Colonic mucosa (tissue), 4 donors: ENCODE data around the gene ZNF792. TPM values are rescaled to one million over a fixed set of nuclear protein-coding genes. Genes with fewer than 3 reads are reported as not detected.

Experiments used
- DNase-seq: peaks from one replicate; pipeline ENCODE4 v3.0.0-alpha.2; 2020
- H3K27ac ChIP-seq: fragments of 200-600 bp; one replicate; pipeline ENCODE4 v1.8.0; 2021
- H3K27me3 ChIP-seq: fragments of 200-600 bp; one replicate; pipeline ENCODE4 v1.8.0; 2021
- H3K36me3 ChIP-seq: fragments of 200-600 bp; one replicate; pipeline ENCODE4 v1.8.0; 2021
- H3K4me1 ChIP-seq: fragments of 200-600 bp; one replicate; pipeline ENCODE4 v1.8.0; 2021; ENCODE audit warnings: mild to moderate bottlenecking
- H3K4me3 ChIP-seq: fragments of 200-600 bp; one replicate; pipeline ENCODE4 v1.8.0; 2021
- H3K9ac ChIP-seq, 2 donors: one replicate each; pipeline ENCODE4 v1.7.0; 2013; ENCODE audit warnings: control low read depth in 2 of 2, low read depth in 2 of 2, low read length in 2 of 2
- H3K9me3 ChIP-seq: fragments of 200-600 bp; one replicate; pipeline ENCODE4 v1.8.0; 2021
- intact Hi-C: fragments of 100-400 bp; cut with DNase I; formaldehyde crosslinking; loops from one replicate; pipeline ENCODE4 v1.14.1; 2022
- total RNA-seq, 2 donors: library from RNA; stranded (reverse); fragmentation: NEBNext Ultra II Directional in 1 of 2; extraction: Animal tissue kit (Norgen Biotek cat#: 25700) in 1 of 2; gene quantifications; one replicate each; pipeline ENCODE4 v1.2.1, GENCODE V29; 2021
- TF ChIP-seq, protein P1 (sequence below): fragments of 200-600 bp; IDR thresholded peaks from one replicate; pipeline ENCODE4 v1.8.0; 2022; ENCODE audit warnings: antibody characterized with exemption, mild to moderate bottlenecking
- donor health status: healthy.
- donor health status: DM: no; HTN: no; CAD: no.
- donor health status: DM: no; HTN: no; CAD: no.

Gene ZNF792
- total RNA-seq, 2 donors from 2014 or later: 6.7 to 8.1 TPM

DNA sequence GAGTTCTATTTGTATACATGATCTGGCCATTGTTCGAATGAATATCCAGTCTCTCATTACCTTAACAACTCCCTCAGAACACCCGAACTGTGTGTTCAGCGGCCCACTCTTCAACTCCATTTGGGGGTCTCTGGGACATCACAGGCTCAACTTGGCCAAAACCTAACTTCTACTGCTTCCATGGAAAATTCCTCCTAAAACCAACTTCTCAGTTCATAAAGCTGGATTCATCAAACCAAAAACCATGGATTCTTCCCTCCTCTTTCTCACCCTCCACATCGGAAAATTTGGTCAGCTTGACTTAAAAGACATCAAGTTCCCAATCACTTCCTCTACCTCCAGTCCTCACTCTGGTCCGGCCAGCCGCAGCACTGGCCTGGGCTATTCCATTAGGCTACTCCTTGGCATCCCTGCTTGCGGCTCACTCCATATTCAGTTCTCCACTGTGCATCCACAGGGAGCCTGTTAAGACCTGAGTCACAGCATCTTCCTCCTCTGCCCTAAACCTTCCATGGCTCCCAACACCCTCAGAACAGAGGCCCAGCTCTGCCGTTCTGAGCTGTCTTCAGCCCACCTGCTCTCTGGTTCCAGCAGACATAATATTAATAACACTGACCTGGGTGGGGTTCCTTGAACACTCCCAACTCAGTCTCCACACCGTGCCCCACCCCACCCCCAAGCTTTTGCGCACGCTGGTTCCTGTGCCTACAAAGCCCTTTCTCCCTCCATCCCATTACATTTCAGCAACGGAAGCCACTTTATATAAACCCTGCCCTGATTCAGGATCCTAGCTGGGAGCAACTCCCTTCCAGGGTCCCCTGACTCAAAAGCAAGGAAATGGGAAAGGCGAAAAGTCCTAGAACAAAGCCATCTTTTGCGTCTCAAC is 1.1 kb downstream of the ZNF792 start:
- TF ChIP-seq, protein P1, sequence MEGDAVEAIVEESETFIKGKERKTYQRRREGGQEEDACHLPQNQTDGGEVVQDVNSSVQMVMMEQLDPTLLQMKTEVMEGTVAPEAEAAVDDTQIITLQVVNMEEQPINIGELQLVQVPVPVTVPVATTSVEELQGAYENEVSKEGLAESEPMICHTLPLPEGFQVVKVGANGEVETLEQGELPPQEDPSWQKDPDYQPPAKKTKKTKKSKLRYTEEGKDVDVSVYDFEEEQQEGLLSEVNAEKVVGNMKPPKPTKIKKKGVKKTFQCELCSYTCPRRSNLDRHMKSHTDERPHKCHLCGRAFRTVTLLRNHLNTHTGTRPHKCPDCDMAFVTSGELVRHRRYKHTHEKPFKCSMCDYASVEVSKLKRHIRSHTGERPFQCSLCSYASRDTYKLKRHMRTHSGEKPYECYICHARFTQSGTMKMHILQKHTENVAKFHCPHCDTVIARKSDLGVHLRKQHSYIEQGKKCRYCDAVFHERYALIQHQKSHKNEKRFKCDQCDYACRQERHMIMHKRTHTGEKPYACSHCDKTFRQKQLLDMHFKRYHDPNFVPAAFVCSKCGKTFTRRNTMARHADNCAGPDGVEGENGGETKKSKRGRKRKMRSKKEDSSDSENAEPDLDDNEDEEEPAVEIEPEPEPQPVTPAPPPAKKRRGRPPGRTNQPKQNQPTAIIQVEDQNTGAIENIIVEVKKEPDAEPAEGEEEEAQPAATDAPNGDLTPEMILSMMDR: no peak
- Histone ChIP-seq H3K27ac (peak overlapping the region; percentile 74), H3K9ac (peak overlapping the region; percentile 80 to 93), H3K4me3 (peak overlapping the region; percentile 99), H3K4me1 (no peaks in the 10 kb centered on the region), H3K9me3 (peaks cover 15% of the 10 kb centered on the region), H3K36me3 (peaks cover 28% of the 10 kb centered on the region), H3K27me3 (no peaks in the 10 kb centered on the region)
- intact Hi-C loops: no loop called here
- DNase-seq: peak; percentile 51

DNA sequence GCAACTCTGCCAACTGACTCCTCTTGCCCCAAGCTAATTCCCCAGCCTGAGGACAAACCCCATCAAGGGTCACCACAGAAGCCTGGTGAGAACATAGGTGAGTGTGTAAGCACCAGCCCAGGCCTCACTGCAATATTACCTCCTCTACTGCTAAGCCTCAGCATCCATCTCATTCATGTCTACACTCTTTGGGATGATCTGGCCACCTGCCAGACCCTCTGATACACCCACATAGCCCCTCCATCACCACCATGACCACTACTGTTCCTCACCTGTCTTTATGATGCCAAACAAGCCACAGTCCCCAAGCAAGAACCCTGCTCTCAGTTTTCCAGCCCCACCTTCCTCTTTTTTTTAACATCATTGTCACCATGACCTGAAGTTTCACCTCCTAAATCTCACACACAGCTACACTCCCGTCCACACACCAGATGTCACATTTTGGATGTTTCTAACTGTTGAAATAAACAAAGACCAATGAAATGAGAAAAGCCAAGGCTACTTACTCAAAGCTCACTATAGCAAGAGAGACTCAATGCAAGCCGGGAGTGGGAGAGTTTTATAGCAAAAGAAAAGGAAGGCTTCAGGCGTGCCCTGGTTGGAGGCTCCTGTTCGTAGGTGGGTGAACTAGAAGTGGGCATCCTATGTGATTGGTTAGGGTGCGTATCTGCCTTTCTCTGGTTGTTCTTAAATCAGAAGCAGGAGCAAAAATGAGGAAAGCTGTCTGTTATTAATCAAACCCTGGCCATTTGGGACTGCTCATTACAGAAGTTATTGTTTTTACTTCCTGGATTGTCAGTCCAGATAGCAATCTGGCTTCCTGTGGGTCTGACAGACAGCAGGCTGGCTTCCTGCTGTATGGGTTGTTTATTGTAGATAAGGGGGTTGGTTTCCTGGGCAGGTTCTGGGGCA is 2.0 kb downstream of the ZNF792 start:
- H3K36me3 ChIP-seq: peaks cover 32% of the 10 kb centered on the region
- H3K27ac ChIP-seq: peak overlapping the region; percentile 74
- peak; percentile 54 for DNase-seq
- TF ChIP-seq, protein P1: no peak
- no peaks in the 10 kb centered on the region for H3K27me3 ChIP-seq
- no peaks in the 10 kb centered on the region for H3K4me1 ChIP-seq
- peak overlapping the region; percentile 99 for H3K4me3 ChIP-seq
- H3K9me3 ChIP-seq: peaks cover 20% of the 10 kb centered on the region
- intact Hi-C loops: no loop called here
- H3K9ac ChIP-seq: no peak overlapping the region

DNA sequence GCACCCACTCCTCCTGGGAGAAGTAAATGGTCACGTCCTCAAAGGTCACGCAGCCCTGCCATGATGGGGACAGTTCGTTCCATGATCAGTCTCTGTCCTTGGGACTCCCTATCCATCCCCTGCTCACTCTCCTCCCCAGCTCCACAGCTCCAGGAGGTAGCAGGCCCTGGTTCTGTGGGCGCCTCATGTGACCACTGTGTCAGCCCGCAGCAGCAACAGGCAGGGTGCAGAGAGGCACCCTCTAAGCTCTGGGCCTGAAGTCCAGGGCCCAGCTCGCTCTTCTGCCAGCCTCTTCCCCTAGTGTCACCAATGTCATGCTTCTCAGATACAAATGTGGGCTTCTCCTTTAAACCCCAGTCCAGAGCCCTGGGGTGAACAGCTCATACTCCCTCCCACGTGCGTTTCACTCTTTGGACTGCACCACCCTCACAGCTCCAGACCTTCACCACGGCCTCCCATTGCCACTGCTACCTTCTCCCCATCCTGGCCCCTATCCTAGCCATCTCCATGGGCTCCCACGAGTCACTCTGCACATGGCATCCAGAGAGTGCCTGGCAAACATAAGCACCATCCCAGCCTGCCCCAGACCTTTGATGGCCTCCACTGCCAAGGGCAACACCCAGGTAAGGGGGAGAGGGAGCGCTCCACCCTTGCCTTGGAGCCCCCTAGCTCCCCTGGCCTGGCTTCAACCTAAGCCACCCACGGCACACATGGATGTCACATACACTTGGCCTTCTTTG is 2.9 kb downstream of the ZNF792 start:
- Histone ChIP-seq H3K4me1 (no peaks in the 10 kb centered on the region), H3K9ac (no peak overlapping the region), H3K27ac (no peak overlapping the region), H3K4me3 (no peak overlapping the region), H3K27me3 (no peaks in the 10 kb centered on the region), H3K9me3 (peaks cover 20% of the 10 kb centered on the region), H3K36me3 (peaks cover 32% of the 10 kb centered on the region)
- intact Hi-C loops: no loop called here
- TF ChIP-seq, protein P1: no peak
- no peak for DNase-seq

DNA sequence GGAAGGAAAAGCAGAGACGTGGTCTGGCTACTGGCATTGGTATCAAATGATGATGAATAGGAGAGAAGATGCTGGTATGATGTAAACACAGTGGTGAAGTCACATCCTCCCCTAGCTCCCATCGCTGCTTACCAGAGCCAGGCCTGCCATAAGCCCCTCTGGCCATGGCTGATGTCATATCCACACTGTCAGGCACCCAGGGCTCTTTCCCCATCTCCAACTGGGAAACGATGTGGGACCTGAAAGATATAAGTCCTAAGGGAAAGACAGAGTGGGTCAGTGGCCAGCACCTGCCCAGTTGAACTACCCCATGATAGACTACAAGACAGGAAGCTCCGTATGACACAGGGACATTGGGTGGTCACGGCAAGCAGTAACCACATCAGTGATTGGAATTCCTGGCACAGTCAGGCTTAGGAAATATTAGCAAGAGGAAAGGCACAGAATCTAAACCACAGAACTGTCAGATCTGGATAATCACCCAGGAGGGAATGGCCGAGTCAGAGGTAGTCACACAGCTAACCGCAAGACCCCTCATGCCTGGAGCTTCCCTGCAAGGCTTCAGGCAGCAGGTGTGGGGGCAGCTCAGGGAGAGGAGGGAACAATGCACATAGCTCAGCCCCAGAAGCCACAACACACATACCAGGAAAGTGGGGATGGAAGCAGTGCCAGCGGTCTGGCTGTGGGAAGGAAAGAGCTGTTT is 3.8 kb downstream of the ZNF792 start:
- H3K4me3 ChIP-seq: no peak overlapping the region
- H3K36me3 ChIP-seq: peaks cover 32% of the 10 kb centered on the region
- H3K4me1 ChIP-seq: no peaks in the 10 kb centered on the region
- intact Hi-C loops: no loop called here
- H3K27me3 ChIP-seq: no peaks in the 10 kb centered on the region
- peaks cover 20% of the 10 kb centered on the region for H3K9me3 ChIP-seq
- H3K27ac ChIP-seq: no peak overlapping the region
- no peak overlapping the region for H3K9ac ChIP-seq
- TF ChIP-seq, protein P1: no peak
- no peak for DNase-seq
